HL-60/S4 (cell line): Measurements from ENCODE around the gene TRMT10B.

Experiments
- in situ Hi-C: fragments of 300-500 bp; cut with MboI; formaldehyde crosslinking; loops from 2 replicates; pipeline ENCODE4 v1.14.3; 2022; ENCODE audit warnings: low sequenced_read_pairs

Gene TRMT10B

GRCh38 chr9:37753489-37754190 is at the start of gene TRMT10B:
TSS of gene TRMT10B (plus strand) at chr9:37753805. CDS start at chr9:37761932, 8,127 bp downstream.
- in situ Hi-C loops = loop anchor here (10.0 kb wide), 1 partner anchor 61 kb away; no protein-coding TSS in a partner anchor

DNA sequence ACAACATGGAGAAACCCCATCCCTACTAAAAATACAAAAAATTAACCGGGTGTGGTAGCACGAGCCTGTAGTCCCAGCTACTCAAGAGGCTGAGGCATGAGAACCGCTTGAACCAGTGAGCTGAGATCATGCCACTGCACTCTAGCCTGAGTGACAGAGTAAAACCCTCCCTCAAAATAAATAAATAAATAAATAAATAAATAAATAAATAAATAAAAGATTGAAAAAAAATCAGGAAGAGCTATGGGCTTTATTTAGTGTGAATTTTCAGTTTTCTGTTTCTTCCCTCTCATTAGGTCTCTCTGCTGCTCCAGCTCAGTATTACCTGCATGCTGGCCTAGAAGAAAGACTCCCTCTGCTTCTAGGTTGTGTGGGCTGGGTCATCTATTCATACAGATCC is 47.8 kb upstream of the TRMT10B start:
- in situ Hi-C loops = no loop called here

DNA sequence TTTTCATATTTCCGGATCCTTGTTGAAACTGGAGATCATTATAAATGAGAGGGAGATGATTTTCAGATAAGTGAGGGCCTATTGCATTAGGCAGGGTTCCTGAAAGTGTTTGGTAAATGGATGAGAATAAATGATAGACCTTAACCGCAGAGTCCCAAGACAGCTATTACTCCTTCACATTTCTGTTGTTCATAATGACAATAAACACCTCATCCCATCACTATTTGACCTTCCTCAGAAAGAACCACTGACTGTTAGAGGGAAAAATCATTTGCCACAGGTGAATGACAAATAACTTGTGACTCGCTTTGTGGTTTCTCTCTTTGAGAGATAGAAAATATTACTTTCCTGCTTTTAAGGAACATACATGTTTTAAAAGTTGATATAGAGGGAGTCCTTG is 47.3 kb upstream of the TRMT10B start:
- in situ Hi-C loops = no loop called here

GRCh38 chr9:37707748-37708147 is 45.9 kb upstream of the TRMT10B start:
- in situ Hi-C loops = no loop called here

- in situ Hi-C loops = no loop called here
These were observed 43.6 kb upstream of the TRMT10B start for GRCh38 chr9:37710046-37710445.

- in situ Hi-C loops = no loop called here
These were observed 38.3 kb upstream of the TRMT10B start for GRCh38 chr9:37715260-37715659.

GRCh38 chr9:37715991-37716505 is 37.6 kb upstream of the TRMT10B start:
- in situ Hi-C loops = no loop called here

- in situ Hi-C loops = no loop called here
These were observed 34.1 kb upstream of the TRMT10B start for GRCh38 chr9:37719526-37719925.

- in situ Hi-C loops = loop anchor here (25.0 kb wide), 1 partner anchor 635 kb away; no protein-coding TSS in a partner anchor
These were observed 26.6 kb upstream of the TRMT10B start for GRCh38 chr9:37727013-37727412.

GRCh38 chr9:37729499-37729898 is 24.1 kb upstream of the TRMT10B start:
- in situ Hi-C loops = loop anchor here (25.0 kb wide), 1 partner anchor 633 kb away; no protein-coding TSS in a partner anchor

DNA sequence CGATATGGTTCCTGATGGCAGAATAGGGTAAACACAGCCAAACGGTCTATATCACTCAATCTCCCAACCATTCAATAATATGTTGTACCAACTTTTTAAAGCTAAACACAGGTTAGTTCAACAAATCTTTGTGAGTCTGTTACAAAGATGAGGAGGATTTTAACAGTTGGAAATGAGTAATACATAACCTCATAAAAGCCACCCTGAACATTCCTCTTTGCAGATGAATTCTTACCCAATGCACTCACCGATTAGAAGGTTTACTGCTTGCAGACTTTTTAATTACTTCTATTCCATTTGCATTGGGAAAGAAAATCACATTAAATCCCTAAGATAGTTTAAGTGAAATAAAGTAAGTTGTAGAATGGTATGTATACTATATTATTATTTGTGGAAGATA is 23.3 kb upstream of the TRMT10B start:
- in situ Hi-C loops = loop anchor here (25.0 kb wide), 1 partner anchor 632 kb away; no protein-coding TSS in a partner anchor

DNA sequence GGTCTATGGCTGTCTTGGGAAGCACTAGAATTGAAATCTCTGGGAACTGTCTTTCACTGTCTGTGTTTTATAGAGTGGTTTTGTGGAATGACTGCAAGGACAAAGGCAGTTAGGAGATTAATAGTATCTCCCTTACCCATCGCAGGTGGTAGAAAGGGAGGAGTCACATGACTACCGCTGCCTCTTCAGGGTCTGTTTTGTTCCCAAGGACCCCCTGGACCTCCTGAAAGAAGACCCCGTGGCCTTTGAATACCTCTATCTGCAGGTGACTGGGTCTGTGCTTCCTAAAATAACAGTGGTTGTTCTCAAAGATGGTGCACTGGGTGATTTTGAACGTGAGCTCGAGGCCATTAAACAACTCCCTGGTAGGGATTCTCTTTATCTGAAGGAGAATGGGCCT is 22.8 kb upstream of the TRMT10B start:
- in situ Hi-C loops = loop anchor here (25.0 kb wide), 1 partner anchor 631 kb away; no protein-coding TSS in a partner anchor

GRCh38 chr9:37732086-37732741 is 21.4 kb upstream of the TRMT10B start:
- in situ Hi-C loops = loop anchor here (25.0 kb wide), 1 partner anchor 630 kb away; no protein-coding TSS in a partner anchor

- in situ Hi-C loops = loop anchor here (25.0 kb wide), 1 partner anchor 629 kb away; no protein-coding TSS in a partner anchor
These were observed 20.7 kb upstream of the TRMT10B start for GRCh38 chr9:37732952-37733351.

GRCh38 chr9:37739222-37739621 is 14.4 kb upstream of the TRMT10B start:
- in situ Hi-C loops = loop anchor here (25.0 kb wide), 1 partner anchor 623 kb away; no protein-coding TSS in a partner anchor

GRCh38 chr9:37740128-37740527 is 13.5 kb upstream of the TRMT10B start:
- in situ Hi-C loops = loop anchor here (25.0 kb wide), 1 partner anchor 622 kb away; no protein-coding TSS in a partner anchor

DNA sequence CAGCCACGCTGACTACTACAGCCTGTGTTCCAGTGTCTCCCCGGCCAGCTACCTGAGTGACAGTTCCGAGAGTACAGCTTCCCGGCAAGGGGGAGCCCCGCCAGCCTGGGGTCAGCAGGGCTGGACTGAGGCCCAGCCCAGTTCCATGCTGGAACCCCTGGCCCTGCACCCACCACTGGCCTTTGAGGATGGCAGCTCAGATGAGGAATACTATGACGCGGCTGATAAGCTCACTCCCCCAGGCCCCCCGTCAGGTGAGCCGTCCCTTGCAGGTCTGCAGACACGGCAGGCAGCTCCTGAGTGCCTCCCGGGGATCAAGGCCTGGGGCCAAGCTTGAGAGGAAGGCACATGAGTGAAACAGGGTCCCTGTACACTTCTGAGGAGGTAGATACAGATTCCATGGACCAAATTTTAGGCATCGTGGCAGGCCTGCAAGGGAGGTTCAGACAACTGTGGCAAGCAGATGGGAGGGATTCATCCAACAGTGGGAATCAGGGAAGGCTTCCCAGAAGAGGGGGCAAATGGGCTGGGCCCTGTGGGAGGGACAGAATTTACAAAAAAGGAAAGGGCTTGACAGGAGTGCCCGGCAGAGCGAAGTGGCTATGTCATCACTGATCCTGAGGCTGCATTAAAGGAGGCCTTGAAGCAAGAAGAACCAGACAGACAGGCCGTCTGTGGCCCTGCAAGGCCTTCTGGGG is 12.8 kb upstream of the TRMT10B start:
- in situ Hi-C loops = loop anchor here (25.0 kb wide), 1 partner anchor 622 kb away; no protein-coding TSS in a partner anchor

GRCh38 chr9:37745970-37746369 is 7.6 kb upstream of the TRMT10B start:
- in situ Hi-C loops = loop anchor here (25.0 kb wide), 1 partner anchor 616 kb away; no protein-coding TSS in a partner anchor

GRCh38 chr9:37746448-37747270 is 6.9 kb upstream of the TRMT10B start:
- in situ Hi-C loops = loop anchor here (25.0 kb wide), 1 partner anchor 616 kb away; no protein-coding TSS in a partner anchor

GRCh38 chr9:37747271-37747753 is 6.3 kb upstream of the TRMT10B start:
- in situ Hi-C loops = loop anchor here (25.0 kb wide), 1 partner anchor 615 kb away; no protein-coding TSS in a partner anchor
